ENCODE results near the gene MOV10L1.
"Not testable (repeated sequence)": the region's sequence is repeated elsewhere in the genome, so short reads cannot be mapped to it uniquely, and the experiment has no call there.

Gene MOV10L1

DNA sequence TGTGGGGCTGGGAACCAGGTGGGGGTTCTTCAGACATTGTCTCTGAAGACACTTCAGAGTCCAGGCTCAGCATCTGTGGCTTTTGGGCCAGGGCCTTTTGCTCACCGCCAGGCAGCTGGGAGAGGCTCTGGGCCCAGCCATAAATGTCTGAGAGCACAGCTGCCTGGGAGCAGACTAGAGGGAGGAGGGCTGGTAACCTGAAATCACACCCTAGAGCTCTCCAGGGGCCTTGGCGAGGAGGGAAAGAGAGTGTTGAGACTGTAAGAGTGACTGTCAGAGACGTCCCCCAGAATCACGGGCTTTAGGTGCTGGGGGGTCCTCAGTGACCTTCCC is 100.0 kb downstream of the MOV10L1 start:
- DNase-seq (ENCODE audit: low read depth), result no peak

GRCh38 chr22:50190182-50190940 is 100.6 kb downstream of the MOV10L1 start:
- DNase-seq (ENCODE audit: low read depth), result no peak

GRCh38 chr22:50190941-50191741 is 101.3 kb downstream of the MOV10L1 start:
- no peak for DNase-seq (ENCODE audit: low read depth)

DNA sequence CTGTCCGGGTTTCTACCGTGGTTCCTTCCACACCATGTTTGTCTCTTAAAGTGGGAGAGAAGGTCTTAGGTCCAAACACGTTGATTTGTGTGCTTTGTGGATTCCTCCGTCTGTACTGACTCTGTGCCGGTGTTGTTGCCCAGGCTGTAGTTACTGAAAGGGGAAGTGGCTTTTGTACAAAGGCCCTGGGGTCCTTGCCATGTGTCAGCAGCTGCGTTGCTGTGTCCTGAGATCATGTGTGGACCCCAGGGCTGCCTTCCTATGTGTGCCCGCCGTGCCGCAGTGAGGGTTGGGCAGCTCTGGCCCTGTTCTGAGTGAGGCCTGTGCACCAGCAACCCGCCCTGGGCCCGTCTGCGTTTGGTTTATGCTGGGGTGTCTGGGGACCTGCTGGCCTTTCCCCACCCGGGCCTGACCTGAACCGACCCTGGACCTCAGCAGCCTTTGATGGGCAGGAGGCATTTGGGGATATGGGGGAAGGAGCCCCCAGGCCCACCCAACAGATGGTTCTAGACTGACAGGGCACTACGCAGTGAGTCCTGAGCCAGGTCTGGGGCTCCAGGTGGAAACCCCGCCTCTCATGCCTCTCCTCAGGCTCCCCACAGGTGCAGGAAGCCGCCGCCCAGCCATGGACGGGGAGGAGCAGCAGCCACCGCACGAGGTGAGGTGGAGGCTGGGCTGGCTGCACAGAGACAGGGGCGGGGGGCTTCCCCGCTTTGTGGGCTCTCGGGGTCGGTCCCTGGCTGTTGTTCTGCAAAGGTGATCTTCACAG is 102.8 kb downstream of the MOV10L1 start:
- no peak for DNase-seq (ENCODE audit: low read depth)

DNA sequence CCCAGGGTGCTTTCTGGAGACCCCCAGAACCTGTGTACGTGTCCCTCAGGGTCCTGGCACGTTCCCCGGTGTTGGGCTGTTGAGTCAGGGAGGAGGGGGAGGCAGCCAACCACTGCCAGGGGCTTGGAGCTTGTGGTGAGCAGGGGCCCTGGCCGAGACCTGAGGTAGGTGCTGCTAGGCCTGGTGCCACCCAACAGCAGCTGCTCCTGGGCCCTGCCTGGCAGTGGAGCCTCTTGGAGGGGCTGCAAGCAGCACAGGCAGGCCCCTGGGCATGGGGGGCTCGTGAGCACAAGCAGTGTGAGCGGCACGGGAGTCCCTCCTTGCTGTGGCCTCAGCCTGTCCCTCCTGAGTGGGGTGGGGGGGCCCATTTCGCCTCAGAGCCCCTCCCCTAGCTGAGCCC is 103.8 kb downstream of the MOV10L1 start:
- DNase-seq (ENCODE audit: low read depth), result no peak

- no peak for DNase-seq (ENCODE audit: low read depth)
Observed at GRCh38 chr22:50194037-50194805, 104.4 kb downstream of the MOV10L1 start.

DNA sequence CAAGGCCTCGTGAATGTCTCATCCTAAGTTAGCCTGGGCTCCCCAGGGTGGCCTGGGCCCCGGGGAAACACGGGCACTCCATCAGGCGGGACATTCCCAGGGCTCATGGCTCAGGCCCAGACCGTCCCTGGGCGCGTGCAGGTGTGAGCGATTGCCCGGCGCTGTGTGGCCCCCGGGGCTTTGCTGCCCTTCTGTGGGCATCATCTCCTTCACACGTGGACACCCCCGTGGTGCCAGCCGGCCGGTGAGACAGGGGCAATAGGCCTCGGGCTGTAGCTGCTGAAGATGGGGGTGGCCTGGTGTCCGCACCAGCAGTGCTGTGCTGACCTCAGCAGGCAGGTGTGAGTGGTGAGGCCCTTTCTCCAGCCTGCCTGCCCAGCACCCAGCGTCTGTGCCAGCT is 106.5 kb downstream of the MOV10L1 start:
- no peak for DNase-seq (ENCODE audit: low read depth)

- no peak for DNase-seq (ENCODE audit: low read depth)
Observed at GRCh38 chr22:50197000-50197800, 107.4 kb downstream of the MOV10L1 start.

- DNase-seq (ENCODE audit: low read depth), result no peak
Observed at GRCh38 chr22:50197856-50198623, 108.2 kb downstream of the MOV10L1 start.

DNA sequence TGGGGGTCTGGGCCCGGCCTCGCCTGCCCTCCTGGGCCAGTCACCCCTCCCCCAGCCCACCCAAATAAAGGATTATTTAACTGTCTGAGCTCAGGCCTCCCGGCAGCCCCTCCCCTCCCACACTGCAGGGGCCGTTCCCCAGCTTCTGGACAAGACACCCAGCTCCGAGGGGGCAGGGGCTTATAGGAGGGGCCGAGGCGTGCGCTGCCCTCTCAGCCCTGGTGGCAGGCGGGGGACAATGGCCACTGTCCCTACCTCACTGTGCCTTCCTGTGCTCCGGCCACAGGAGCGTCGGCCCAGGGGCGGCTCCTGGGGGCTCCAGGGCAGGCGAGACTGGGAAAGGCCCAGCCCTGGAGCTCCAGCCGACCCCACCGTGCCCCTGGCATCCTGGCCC is 108.8 kb downstream of the MOV10L1 start:
- DNase-seq (ENCODE audit: low read depth), result no peak

DNA sequence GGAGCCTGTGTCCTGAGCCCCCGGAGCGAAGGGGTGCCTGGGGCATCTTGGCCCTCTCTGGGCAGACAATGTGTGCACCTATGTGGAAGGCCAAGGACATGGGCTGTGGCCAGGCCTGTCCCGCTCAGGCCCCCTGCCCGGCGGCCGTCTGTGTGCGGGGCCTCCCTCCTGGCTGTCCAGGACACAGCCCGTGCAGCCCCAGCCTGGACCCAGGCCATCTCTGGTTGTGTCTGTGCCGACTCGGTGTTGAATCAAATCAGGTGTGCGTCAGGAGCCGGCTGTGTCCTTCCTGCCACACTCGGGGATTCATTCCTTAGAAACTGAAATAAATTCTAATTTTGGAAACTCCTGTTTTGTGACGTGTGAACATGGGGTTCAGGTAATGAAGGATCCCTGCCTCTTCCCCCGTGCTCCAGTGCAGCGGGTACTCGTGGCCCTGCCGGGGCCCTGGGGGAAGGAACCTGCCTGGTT is 109.5 kb downstream of the MOV10L1 start:
- no peak for DNase-seq (ENCODE audit: low read depth)

GRCh38 chr22:50199829-50200460 is 110.1 kb downstream of the MOV10L1 start:
- DNase-seq (ENCODE audit: low read depth), result no peak

GRCh38 chr22:50200461-50201190 is 110.8 kb downstream of the MOV10L1 start, which contains the start of gene SELENOO:
TSS of gene SELENOO (plus strand) at chr22:50201011. CDS start at chr22:50201037, 26 bp downstream.
- DNase-seq (ENCODE audit: low read depth), result no peak

DNA sequence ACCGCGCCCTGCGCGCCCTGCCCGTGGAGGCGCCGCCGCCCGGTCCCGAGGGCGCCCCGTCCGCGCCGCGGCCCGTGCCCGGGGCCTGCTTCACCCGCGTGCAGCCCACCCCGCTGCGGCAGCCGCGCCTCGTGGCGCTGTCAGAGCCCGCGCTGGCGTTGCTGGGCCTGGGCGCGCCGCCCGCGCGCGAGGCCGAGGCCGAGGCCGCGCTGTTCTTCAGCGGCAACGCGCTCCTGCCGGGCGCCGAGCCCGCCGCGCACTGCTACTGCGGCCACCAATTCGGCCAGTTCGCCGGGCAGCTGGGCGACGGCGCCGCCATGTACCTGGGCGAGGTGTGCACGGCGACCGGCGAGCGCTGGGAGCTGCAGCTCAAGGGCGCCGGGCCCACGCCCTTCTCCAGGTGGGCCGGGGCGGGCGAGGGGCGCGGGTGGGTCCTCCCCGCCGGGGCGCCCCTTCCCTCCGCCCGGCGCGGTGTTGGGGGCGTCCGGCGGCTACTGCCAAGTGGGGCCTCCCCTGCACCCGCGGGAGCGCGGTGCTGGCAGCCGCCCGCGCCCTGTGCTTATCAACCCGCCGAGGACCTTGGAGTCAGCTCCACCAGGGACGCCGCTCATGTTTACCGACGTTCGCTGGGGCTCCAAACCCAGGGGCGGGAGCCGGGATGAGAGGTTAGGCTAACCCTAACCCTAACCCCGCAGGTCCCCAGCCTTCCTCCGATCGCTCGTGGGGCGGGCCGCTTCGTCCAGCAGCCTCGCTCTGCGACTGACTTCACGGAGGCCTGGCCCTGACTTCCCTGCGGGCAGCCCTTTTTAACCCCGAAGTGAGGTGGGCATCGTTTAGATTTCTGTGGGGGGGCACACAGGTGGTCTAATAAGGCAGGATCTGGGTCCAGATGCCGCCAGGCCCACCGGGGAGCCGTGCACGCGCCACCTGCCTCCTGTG is 111.7 kb downstream of the MOV10L1 start:
- no peak for DNase-seq (ENCODE audit: low read depth)

DNA sequence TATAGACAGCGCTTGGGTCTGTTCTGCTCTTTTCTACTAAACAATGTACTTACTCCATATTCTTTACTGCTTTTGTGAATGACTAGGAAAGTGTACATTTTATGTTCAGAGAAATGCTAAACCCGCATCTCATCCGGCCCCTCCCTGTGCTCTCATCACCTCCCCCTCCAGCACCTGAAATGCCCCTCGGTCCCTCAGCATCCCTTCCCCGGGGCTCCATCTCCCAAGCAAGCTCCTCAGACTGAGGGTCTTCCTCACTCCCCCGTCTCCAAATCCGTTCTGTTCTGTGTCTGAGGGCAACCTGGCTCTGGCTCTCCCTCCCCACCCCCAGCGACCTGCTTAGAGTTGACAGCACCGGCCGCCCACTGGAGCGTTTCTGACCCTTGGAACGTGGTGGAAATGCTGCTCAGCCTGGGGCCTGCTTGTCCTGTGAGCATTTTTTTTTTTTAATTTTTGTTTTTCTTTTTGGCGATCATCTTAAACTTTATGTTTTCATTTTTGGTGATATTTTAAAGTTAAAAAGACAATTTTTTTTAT is 112.4 kb downstream of the MOV10L1 start:
- DNase-seq (ENCODE audit: low read depth), result no peak

GRCh38 chr22:50203288-50203687 is 113.5 kb downstream of the MOV10L1 start:
- no peak for DNase-seq (ENCODE audit: low read depth)

DNA sequence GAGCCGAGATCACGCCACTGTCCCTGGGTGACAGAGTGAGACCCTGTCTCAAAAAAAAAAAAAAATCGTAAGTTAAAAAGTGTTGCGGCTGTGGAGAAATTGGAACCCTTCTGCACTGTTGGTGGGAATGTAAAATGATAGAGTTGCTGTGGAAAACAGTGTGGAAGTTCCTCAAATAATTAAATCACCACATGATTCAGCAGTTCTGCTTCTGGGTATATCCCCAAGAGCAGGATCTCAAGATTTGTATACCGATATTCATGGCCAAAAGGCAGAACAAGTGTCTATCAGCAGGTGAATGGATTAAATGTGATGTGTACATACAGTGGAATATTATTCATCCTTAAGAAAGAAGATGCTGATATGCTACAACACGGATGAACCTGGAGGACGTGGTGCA is 114.8 kb downstream of the MOV10L1 start:
- DNase-seq (ENCODE audit: low read depth), result no peak

GRCh38 chr22:50204998-50205397 is 115.2 kb downstream of the MOV10L1 start:
- DNase-seq (ENCODE audit: low read depth), result not testable (repeated sequence)

Measured in non-pigmented ciliary epithelial cell (primary cell).